ENCODE results near the gene C1orf105.

- TF ChIP-seq YY1 (IDR thresholded peaks at IDR 0.05; ENCODE audit: low read depth, low read length), result no peak
- no peak for TF ChIP-seq CTCF (IDR thresholded peaks at IDR 0.05; ENCODE audit: control extremely low read depth in 1 of 3, insufficient read depth in 1 of 3, low read depth in 1 of 3, low read length in 3 of 3)
- TF ChIP-seq ZNF274 (IDR thresholded peaks at IDR 0.05; ENCODE audit: borderline replicate concordance, extremely low read depth, low read length), result no peak
- no peak for TF ChIP-seq SIX5 (IDR thresholded peaks at IDR 0.05; ENCODE audit: low read depth, low read length)
- TF ChIP-seq SIN3A (conservative IDR thresholded peaks at IDR 0.05 in 1 of 2, IDR thresholded peaks at IDR 0.05 in 1 of 2; ENCODE audit: low read depth in 1 of 2, low read length in 2 of 2), result no peak
Measured at GRCh38 chr1:172448995-172449584, 28.6 kb downstream of the C1orf105 start.
